HL-60 (cell line): ENCODE results near the gene SH3GL3.

Source experiments
- POLR2AphosphoS5 ChIP-seq: IDR thresholded peaks from 2 replicates; pipeline ENCODE4 v1.6.1; 2012; ENCODE audit warnings: low read depth
- TF ChIP-seq, protein P1 (sequence below): IDR thresholded peaks from one replicate; pipeline ENCODE4 v1.5.1; 2011; ENCODE audit warnings: low read length, control low read depth, inconsistent platforms; ENCODE audit not compliant: insufficient read depth
- TF ChIP-seq, protein P2 (sequence below): IDR thresholded peaks from 2 replicates; pipeline ENCODE4 v1.6.1; 2012; ENCODE audit warnings: low read depth; ENCODE audit not compliant: insufficient replicate concordance

DNA sequence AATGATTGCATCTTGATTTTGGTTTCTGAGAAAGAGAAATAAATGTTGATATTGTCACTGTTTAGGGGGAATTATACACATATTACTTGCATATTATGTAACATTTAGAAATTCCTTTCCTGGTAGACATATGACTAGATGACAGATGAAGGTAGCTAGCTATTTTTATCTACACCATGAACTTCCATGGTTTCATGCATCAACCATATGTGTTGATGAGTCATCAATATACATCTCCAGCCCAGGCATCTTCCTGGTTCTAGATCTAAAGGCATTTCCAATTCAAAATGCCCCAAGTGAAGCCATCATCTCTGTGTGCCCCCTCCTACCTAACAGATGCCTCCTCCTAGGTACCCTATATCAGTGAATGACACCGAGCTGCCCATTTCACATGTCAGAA is 197.3 kb downstream of the SH3GL3 start:
- no peak for TF ChIP-seq POLR2AphosphoS5
- TF ChIP-seq, protein P1, sequence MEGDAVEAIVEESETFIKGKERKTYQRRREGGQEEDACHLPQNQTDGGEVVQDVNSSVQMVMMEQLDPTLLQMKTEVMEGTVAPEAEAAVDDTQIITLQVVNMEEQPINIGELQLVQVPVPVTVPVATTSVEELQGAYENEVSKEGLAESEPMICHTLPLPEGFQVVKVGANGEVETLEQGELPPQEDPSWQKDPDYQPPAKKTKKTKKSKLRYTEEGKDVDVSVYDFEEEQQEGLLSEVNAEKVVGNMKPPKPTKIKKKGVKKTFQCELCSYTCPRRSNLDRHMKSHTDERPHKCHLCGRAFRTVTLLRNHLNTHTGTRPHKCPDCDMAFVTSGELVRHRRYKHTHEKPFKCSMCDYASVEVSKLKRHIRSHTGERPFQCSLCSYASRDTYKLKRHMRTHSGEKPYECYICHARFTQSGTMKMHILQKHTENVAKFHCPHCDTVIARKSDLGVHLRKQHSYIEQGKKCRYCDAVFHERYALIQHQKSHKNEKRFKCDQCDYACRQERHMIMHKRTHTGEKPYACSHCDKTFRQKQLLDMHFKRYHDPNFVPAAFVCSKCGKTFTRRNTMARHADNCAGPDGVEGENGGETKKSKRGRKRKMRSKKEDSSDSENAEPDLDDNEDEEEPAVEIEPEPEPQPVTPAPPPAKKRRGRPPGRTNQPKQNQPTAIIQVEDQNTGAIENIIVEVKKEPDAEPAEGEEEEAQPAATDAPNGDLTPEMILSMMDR, result no peak
- TF ChIP-seq, protein P2, sequence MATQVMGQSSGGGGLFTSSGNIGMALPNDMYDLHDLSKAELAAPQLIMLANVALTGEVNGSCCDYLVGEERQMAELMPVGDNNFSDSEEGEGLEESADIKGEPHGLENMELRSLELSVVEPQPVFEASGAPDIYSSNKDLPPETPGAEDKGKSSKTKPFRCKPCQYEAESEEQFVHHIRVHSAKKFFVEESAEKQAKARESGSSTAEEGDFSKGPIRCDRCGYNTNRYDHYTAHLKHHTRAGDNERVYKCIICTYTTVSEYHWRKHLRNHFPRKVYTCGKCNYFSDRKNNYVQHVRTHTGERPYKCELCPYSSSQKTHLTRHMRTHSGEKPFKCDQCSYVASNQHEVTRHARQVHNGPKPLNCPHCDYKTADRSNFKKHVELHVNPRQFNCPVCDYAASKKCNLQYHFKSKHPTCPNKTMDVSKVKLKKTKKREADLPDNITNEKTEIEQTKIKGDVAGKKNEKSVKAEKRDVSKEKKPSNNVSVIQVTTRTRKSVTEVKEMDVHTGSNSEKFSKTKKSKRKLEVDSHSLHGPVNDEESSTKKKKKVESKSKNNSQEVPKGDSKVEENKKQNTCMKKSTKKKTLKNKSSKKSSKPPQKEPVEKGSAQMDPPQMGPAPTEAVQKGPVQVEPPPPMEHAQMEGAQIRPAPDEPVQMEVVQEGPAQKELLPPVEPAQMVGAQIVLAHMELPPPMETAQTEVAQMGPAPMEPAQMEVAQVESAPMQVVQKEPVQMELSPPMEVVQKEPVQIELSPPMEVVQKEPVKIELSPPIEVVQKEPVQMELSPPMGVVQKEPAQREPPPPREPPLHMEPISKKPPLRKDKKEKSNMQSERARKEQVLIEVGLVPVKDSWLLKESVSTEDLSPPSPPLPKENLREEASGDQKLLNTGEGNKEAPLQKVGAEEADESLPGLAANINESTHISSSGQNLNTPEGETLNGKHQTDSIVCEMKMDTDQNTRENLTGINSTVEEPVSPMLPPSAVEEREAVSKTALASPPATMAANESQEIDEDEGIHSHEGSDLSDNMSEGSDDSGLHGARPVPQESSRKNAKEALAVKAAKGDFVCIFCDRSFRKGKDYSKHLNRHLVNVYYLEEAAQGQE, result no peak
